Esophagus muscularis mucosa (tissue), 4 donors: Measurements from ENCODE around the gene MTURN. TPM values are rescaled to one million over a fixed set of nuclear protein-coding genes. Genes with fewer than 3 reads are reported as not detected.

Source experiments
- DNase-seq: peaks from one replicate; pipeline ENCODE4 v3.0.0-alpha.2; 2017; ENCODE audit errors: extremely low spot score
- H3K27ac ChIP-seq, 4 donors: fragments of 200-600 bp; sonication (generic); replicated peaks in 1 of 4; 1 replicate in 3 of 4; 2 replicates in 1 of 4; pipeline ENCODE4 v1.5.1; 2016 to 2019; ENCODE audit warnings: mild to moderate bottlenecking in 1 of 4
- H3K27me3 ChIP-seq, 4 donors: fragments of 200-600 bp; sonication (generic); one replicate each; pipeline versions ENCODE4 v1.5.1 to v1.6.0; 2016 to 2019
- H3K36me3 ChIP-seq, 4 donors: fragments of 200-600 bp; sonication (generic); one replicate each; pipeline ENCODE4 v1.5.1; 2016 to 2019
- H3K4me1 ChIP-seq, 4 donors: fragments of 200-600 bp; sonication (generic); one replicate each; pipeline ENCODE4 v1.5.1; 2016 to 2019
- H3K4me3 ChIP-seq, 4 donors: fragments of 200-600 bp; sonication (generic); 1 replicate in 2 of 4; 2 replicates in 2 of 4; pipeline ENCODE4 v1.5.1; 2016 to 2019; ENCODE audit warnings: mild to moderate bottlenecking in 4 of 4, moderate library complexity in 1 of 4
- H3K9me3 ChIP-seq, 4 donors: fragments of 200-600 bp; sonication (generic); 1 replicate in 3 of 4; 2 replicates in 1 of 4; pipeline ENCODE4 v1.5.1; 2016 to 2019
- CTCF ChIP-seq, 3 experiments: fragments of 200-600 bp in 2 of 3; fragments of 450-650 bp in 1 of 3; sonication (generic) in 2 of 3; IDR thresholded peaks; one replicate each; pipeline ENCODE4 v1.5.1; 2017 to 2019; ENCODE audit warnings: antibody characterized with exemption in 3 of 3, mild to moderate bottlenecking in 2 of 3, moderate library complexity in 1 of 3
- EP300 ChIP-seq: sonication (generic); formaldehyde crosslinking; IDR thresholded peaks from one replicate; pipeline ENCODE4 v1.6.1; 2017; ENCODE audit warnings: antibody characterized with exemption
- POLR2A ChIP-seq: fragments of 450-650 bp; IDR thresholded peaks from one replicate; pipeline ENCODE4 v1.6.1; 2017; ENCODE audit warnings: antibody characterized with exemption, moderate library complexity, mild to moderate bottlenecking, low read depth
- POLR2AphosphoS5 ChIP-seq, 2 donors: sonication (generic); formaldehyde crosslinking; IDR thresholded peaks; one replicate each; pipeline ENCODE4 v1.6.1; 2017; ENCODE audit warnings: antibody characterized with exemption in 2 of 2
- WGBS: methylation state at CpG from one replicate; pipeline ENCODE4 v1.1.5; 2018; 5-methylcytosine and 5-hydroxymethylcytosine counted together
- intact Hi-C: fragments of 100-400 bp; cut with DNase I; formaldehyde crosslinking; loops from one replicate; pipeline ENCODE4 v1.15.1; 2023
- total RNA-seq, 4 donors: library from RNA; depleted of rRNA; stranded (reverse); fragments of >200 nt; gene quantifications; one replicate each; pipeline versions ENCODE4 v1.1.0 to v1.2.1, GENCODE V29; 2016

Gene MTURN
- total RNA-seq, 4 donors from 2014 or later: 158 to 249 (median 196) TPM

DNA sequence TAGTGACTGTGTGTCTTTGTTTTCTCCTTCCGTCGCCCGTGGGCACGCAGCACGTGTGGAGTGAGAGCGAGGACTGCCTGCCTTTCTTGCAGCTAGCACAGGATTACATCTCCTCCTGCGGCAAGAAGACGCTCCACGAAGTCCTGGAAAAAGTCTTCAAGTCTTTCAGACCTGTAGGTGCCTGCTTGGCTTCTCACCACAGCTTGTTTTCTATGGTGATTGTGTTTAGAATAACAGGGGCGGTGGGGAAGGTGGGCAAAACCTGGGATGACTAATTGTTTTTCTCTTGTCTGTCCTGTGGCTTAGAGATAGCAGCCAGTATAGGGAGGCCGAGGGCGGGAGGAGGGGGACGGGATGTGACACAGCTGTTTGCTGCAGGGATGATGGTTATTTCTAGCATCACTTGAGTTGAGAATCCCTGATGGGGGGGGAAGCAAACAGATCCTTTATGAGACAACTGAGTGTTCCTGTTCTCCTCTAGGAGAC, 11.4 kb downstream of the MTURN start:
- peak overlapping the region; percentile 78 to 88 (median 82) for H3K27ac ChIP-seq
- intact Hi-C loops: no loop called here
- no peak overlapping the region for H3K4me3 ChIP-seq
- H3K9me3 ChIP-seq: no peaks in the 10 kb centered on the region
- peaks cover 51 to 94% (median 84%) of the 10 kb centered on the region in 4 donors for H3K4me1 ChIP-seq
- WGBS: 75% methylated on average over 13 of the region's 13 CpGs
- no peak for DNase-seq
- H3K36me3 ChIP-seq: peaks cover 0 to 30% (median 10%) of the 10 kb centered on the region in 4 donors
- TF ChIP-seq CTCF (IDR thresholded peaks at IDR 0.05) (no peak), EP300 (no peak), POLR2AphosphoS5 (IDR thresholded peaks at IDR 0.05) (no peak), POLR2A (no peak)
- H3K27me3 ChIP-seq: no peaks in the 10 kb centered on the region

GRCh38 chr7:30147223-30147622, 12.4 kb downstream of the MTURN start:
- peaks cover 43 to 88% (median 78%) of the 10 kb centered on the region in 4 donors for H3K4me1 ChIP-seq
- H3K36me3 ChIP-seq: peaks cover 0 to 39% (median 16%) of the 10 kb centered on the region in 4 donors
- no peak for DNase-seq
- H3K27me3 ChIP-seq: no peaks in the 10 kb centered on the region
- no peaks in the 10 kb centered on the region for H3K9me3 ChIP-seq
- TF ChIP-seq POLR2AphosphoS5 (IDR thresholded peaks at IDR 0.05): no peak
- no peak for TF ChIP-seq EP300
- TF ChIP-seq POLR2A: no peak
- TF ChIP-seq CTCF (IDR thresholded peaks at IDR 0.05): no peak
- WGBS: 44% methylated on average over 4 of the region's 4 CpGs
- H3K4me3 ChIP-seq: no peak overlapping the region
- intact Hi-C loops: no loop called here
- peak overlapping the region; percentile 78 to 88 (median 82) for H3K27ac ChIP-seq

- no peaks in the 10 kb centered on the region for H3K27me3 ChIP-seq
- WGBS: 89% methylated on average over 2 of the region's 2 CpGs
- intact Hi-C loops: no loop called here
- H3K36me3 ChIP-seq: peaks cover 0 to 45% (median 22%) of the 10 kb centered on the region in 4 donors
- H3K4me1 ChIP-seq: peaks cover 37 to 83% (median 72%) of the 10 kb centered on the region in 4 donors
- TF ChIP-seq EP300 (no peak), POLR2AphosphoS5 (IDR thresholded peaks at IDR 0.05) (no peak), POLR2A (no peak), CTCF (IDR thresholded peaks at IDR 0.05) (no peak)
- H3K27ac ChIP-seq: peak overlapping the region in 2 of 4 donors; percentile 78 to 80
- H3K4me3 ChIP-seq: no peak overlapping the region
- no peaks in the 10 kb centered on the region for H3K9me3 ChIP-seq
- no peak for DNase-seq
Observed at GRCh38 chr7:30147785-30148184, 13.0 kb downstream of the MTURN start.

DNA sequence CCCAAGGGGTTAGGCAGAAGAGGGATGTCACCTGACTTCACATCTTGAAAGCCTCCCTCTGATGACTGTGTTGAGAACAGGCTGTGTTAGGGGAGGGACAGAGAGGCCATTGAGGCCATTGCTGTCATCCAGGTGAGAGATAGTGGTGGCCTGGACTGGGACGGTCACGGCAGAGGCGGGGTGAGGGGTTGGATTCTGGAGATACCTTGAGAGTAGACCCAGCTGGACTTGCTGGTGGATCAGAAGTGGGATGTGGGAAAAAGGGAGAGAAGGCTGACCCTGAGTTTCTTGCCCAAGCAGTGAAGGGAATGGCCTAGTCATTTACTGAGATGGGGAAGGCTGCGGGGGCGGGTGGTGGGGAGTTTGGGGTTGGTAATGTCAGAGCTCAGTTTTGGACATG, 13.6 kb downstream of the MTURN start:
- intact Hi-C loops: no loop called here
- TF ChIP-seq POLR2AphosphoS5 (IDR thresholded peaks at IDR 0.05): no peak
- no peak for TF ChIP-seq CTCF (IDR thresholded peaks at IDR 0.05)
- TF ChIP-seq EP300: no peak
- TF ChIP-seq POLR2A: no peak
- H3K4me1 ChIP-seq: peaks cover 31 to 76% (median 66%) of the 10 kb centered on the region in 4 donors
- H3K9me3 ChIP-seq: no peaks in the 10 kb centered on the region
- H3K4me3 ChIP-seq: no peak overlapping the region
- DNase-seq: no peak
- H3K27ac ChIP-seq: peak overlapping the region in 1 of 4 donors; percentile 78
- WGBS: 85% methylated on average over 5 of the region's 5 CpGs
- peaks cover 0 to 50% (median 28%) of the 10 kb centered on the region in 4 donors for H3K36me3 ChIP-seq
- H3K27me3 ChIP-seq: no peaks in the 10 kb centered on the region

DNA sequence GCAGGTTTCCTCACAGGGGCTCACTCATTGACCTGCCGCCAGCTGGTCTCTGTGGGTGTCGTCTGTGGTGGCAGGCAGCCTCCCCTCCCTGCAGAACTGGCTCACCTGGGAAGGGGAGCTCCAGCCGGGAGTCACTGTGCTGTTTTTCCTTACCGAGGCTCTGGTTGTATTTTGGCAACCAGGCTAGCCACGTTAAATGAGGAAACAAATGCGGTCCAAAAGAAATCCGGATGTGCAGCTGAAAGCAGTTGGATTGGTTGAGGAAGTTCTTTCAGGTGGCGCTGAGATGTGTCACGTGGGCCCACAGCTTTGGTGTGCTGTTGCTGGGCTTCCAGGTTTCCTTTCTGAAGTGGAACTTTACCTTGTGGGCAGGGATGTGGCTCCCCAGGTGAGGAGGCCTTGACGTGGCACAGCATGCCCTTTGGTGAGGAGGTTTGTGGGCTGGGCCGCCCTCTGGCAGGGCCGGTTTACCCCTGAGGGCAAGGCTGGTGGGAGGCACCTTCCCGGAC, 14.2 kb downstream of the MTURN start:
- H3K27me3 ChIP-seq: no peaks in the 10 kb centered on the region
- H3K4me3 ChIP-seq: no peak overlapping the region
- no peaks in the 10 kb centered on the region for H3K9me3 ChIP-seq
- DNase-seq: no peak
- H3K36me3 ChIP-seq: peaks cover 0 to 56% (median 34%) of the 10 kb centered on the region in 4 donors
- intact Hi-C loops: no loop called here
- H3K4me1 ChIP-seq: peaks cover 30 to 71% (median 60%) of the 10 kb centered on the region in 4 donors
- TF ChIP-seq POLR2AphosphoS5 (IDR thresholded peaks at IDR 0.05): no peak
- no peak overlapping the region for H3K27ac ChIP-seq
- WGBS: 75% methylated on average over 13 of the region's 13 CpGs
